Measurements from ENCODE around the gene NTSR1.

Gene NTSR1

GRCh38 chr20:62758226-62758912, 49.7 kb downstream of the NTSR1 start:
- no peak for DNase-seq

DNA sequence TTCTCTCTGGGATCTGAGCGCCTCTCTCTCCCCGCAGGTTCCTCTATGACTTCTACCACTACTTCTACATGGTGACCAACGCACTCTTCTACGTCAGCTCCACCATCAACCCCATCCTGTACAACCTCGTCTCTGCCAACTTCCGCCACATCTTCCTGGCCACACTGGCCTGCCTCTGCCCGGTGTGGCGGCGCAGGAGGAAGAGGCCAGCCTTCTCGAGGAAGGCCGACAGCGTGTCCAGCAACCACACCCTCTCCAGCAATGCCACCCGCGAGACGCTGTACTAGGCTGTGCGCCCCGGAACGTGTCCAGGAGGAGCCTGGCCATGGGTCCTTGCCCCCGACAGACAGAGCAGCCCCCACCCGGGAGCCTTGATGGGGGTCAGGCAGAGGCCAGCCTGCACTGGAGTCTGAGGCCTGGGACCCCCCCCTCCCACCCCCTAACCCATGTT, 51.4 kb downstream of the NTSR1 start:
- DNase-seq = no peak

DNA sequence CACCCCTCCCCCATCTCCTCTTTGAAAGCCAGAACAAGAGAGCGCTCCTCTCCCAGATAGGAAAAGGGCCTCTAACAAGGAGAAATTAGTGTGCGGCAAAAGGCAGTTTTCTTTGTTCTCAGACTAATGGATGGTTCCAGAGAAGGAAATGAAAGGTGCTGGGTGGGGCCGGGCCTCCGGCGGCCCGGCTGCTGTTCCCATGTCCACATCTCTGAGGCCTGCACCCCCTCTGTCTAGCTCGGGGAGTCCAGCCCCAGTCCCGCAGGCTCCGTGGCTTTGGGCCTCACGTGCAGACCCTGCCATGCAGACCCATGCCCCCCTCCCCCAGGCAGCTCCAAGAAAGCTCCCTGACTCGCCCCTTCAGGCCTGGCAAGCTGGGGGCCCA, 51.8 kb downstream of the NTSR1 start:
- no peak for DNase-seq

GRCh38 chr20:62760856-62761758, 52.5 kb downstream of the NTSR1 start:
- DNase-seq = no peak

DNA sequence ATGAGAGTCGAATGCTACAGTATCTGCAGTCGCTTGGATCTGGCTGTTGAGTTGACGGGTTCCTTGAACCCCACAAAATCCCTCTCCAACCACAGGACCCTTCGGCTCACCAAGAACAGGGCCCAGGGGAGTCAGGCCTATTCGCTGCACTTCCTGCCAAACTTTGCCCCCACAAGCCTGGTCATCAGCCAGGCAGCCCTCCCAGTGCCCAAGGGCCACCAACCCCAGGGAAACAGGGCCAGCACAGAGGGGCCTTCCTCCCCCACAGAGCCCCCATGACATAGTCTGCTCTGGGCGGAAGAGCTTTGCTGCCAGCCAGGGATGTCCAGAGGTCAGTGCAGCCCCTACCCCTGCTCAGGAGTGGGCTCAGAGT, 53.1 kb downstream of the NTSR1 start:
- DNase-seq = no peak

- no peak for DNase-seq
These were observed 53.7 kb downstream of the NTSR1 start for GRCh38 chr20:62762376-62762775.

DNA sequence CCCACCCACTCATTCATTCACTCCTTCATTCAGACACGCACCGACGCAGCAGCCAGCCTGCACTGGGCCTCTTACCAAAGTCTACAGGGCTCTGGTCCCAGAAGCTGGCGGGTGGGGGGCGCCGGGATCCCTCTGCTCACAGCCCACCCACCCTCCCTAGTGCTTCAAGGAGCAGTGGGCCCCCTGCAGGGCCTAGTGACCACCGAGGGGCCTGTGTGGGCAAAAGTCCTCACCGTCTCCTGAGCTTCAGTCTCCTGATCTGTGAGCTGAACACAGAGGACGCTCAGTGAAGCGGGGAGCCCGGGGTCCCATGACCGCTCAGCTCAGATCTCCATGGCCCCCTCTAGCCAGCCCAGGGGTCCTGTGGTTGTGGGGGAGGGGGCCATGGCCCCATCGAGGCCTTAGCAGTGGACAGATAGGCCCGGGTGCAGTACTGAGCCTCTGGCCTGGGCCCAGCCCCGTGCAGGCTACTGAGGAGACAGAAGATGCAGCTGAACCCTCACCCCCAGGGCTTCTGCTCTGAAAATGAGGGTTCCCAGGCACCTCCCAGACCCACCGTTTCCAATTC, 54.2 kb downstream of the NTSR1 start:
- no peak for DNase-seq

DNA sequence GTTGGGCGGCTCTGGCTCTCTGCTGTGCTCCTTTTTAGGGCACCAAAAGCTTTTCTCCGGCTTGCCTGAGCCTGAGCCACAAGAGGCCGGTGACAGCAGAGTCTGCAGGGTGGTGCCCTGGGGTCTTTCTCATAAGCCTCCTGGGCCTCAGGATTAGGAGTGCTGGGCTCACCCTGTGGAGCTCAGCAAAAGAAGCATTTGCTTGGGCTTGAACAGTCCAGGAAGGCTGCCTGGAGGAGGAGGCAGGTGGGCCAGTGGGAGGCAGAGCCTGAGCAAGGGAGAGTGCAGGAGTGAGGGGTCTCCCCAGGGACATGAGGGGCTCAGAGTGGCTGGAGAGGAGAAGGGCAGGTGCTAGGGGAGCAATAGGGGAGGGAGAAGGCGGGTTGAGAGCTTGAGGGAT, 54.8 kb downstream of the NTSR1 start:
- DNase-seq = no peak

DNA sequence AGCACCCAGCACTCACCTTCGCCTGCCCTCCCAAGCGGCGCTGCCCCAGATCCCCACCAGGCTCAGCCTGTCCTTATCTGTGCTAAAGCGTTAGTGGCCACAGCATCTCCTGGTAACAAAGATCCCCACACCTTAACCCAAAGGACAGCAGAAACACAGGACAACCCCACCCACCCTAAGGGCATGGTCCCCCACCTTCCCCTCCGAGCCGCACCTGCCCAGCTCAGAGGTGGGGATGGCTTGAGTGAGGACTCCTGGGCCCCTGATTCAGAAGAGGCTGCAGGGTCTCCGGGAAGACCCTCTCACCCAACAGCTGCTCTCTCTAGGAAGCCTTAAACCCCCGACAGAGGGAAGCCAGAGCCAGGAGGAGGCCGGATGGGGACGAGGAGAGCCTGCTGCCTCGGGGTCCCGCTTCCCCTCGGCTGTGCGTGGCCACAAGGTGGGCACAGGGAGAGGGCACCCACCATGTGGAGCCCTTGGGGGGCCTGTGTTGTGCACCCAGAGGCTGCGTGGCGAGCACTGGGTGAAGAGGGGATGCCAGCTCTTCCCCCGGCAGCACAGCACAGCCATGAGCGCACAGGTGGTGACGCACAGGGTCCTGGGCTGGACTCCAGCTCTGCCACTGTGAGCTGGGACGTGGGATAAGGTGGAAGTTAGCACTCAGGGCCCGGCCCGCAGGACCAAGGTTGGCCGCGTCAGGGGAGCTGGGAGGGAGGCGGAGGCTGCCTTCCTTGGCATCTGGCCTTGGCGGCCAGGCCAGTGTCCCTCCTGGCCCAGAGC, 55.7 kb downstream of the NTSR1 start:
- DNase-seq = no peak

DNA sequence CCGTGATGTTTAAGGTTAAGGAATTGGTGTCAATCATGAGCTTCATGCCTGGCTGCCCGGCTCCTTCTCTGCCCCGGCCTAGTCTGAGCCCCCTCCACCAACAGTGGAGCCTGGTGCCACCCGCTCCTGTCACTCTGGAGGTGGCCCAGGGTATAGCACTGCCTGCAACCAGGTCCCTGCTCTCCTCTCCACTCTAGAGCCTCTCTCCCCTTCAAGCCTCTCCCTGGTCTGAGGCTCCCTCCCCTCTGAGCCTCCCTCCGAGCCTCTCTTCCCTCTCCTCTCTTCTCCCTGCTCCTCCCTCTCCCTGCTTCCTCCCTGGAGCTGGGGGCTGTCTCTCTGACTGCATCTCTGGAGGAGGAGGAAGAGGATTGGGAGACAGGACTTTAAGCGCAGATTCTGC, 56.4 kb downstream of the NTSR1 start:
- DNase-seq = no peak

GRCh38 chr20:62765432-62766070, 56.9 kb downstream of the NTSR1 start:
- DNase-seq = no peak

DNA sequence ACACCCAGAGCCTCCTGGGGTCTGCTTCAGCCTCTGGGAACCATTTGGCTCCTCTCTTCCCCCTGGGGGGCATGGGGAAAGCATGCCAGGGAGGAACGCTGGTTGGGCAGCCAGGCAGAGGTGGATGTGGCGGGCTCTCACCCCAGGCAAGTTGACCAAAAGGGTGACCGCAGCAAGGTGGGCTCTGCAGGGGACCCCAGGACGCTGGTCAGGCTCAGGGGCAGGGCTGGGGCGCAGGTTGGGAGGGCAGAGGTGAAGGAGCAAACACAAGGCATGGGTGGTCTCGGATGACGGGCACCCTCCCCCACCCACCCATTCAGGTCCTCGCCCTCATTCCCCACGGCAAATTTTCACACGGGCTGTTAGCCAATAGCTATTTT, 57.4 kb downstream of the NTSR1 start:
- no peak for DNase-seq

DNA sequence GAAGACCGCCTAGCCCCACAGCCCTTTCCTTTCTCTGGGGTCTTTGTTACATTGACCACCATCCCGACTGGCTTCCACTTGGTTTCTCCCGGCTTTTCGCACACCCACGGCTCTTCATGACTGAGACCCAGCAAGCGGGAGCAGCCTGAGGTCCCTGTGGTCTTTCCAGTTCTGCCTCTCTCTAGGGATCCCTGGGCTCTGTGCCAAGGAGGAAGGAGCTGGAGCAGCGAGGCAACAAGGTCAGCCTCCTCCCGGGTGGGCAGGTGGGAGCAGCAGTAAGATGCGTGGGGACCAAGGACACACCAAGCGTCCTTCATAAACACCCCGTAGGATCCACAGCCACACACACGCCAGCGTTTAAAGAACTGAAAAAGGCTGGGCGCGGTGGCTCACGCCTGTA, 58.1 kb downstream of the NTSR1 start:
- no peak for DNase-seq

DNA sequence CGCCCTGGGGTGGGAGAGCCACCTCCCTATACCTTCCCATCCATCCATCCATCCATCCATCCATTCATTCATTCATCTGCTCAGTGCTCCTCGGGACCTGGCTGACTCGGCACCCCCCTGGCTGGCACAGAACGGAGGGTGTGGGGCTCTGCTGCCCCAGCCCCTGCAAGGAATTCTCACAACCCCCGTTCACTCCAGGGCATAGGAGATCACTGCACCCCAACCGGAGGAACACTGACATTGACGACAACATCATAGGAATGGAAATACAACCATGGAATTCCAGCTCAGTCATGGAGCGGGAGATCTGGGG, 59.6 kb downstream of the NTSR1 start:
- no peak for DNase-seq

GRCh38 chr20:62768551-62769287, 60.1 kb downstream of the NTSR1 start:
- no peak for DNase-seq

- no peak for DNase-seq
These were observed 60.9 kb downstream of the NTSR1 start for GRCh38 chr20:62769346-62770071.

DNA sequence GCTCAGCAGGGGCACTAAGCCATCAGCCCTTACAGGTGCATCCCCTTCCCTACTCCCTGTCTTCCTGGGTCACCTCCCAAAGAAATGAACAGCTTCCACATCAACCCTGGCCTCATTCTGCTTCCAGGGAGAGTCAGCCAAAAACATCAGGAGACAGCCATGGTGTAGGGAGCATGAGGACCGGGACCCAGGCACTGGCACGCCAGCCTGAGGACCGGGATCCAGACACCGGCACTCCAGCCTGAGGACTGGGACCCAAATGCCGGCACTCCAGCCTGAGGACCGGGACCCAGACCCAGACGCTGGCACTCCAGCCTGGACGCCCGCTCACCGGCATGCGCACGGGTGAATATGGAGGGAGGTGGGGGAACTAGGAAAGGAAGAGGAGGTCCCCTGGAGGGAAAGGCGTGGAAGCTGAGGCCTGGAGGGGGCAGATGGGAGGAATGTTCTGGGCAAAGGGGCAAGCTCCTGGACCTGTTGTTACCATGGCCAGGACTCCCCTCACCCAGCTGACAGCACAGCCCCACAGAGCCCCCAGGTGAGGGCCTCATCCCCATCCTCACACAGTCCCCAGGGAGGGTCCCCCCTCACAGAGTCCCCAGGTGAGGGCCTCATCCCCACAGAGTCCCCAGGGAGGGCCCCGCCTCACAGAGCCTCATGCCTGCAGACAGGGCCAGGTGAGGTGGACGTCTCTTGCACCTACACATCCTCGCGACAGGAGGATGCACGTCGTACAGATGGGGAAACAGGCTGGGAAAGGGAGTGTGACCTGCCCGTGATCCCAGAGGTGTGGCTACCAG, 61.7 kb downstream of the NTSR1 start:
- DNase-seq = no peak

- no peak for DNase-seq
These were observed 62.3 kb downstream of the NTSR1 start for GRCh38 chr20:62770916-62771315.

GRCh38 chr20:62771396-62772102, 62.9 kb downstream of the NTSR1 start:
- no peak for DNase-seq

DNA sequence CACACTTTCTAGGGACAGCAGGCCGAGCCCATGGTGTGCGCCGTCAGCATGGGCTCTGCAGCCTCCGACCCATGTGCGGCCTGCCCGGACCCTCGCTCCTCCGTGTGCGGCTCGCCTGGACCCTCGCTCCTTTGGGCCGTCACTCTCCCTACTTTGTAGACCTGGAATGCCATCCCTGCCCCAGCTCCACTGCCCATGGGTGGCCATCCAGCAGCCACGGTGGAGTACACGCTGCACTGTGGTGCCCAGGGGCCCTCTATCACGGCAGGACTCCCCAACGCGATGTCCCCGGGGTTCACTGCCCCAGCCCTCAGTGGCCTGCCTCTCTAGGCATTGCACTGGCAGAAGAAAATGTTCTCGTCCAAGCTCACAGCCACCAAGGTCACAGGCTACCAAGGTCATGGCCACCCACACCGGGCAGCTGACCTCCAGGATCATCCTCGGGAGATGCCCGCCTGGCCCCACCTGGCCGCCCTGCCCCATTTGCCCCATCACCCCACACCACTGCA, 63.5 kb downstream of the NTSR1 start:
- no peak for DNase-seq

All from T-helper 2 cell (primary cell).